ENCODE data around the gene RHOF. TPM values are rescaled to one million over a fixed set of nuclear protein-coding genes. Genes with fewer than 3 reads are reported as not detected.

The RHOF gene
- total RNA-seq, 4 donors from 2014 or later = 4.8 to 11.4 (median 9.5) TPM

DNA sequence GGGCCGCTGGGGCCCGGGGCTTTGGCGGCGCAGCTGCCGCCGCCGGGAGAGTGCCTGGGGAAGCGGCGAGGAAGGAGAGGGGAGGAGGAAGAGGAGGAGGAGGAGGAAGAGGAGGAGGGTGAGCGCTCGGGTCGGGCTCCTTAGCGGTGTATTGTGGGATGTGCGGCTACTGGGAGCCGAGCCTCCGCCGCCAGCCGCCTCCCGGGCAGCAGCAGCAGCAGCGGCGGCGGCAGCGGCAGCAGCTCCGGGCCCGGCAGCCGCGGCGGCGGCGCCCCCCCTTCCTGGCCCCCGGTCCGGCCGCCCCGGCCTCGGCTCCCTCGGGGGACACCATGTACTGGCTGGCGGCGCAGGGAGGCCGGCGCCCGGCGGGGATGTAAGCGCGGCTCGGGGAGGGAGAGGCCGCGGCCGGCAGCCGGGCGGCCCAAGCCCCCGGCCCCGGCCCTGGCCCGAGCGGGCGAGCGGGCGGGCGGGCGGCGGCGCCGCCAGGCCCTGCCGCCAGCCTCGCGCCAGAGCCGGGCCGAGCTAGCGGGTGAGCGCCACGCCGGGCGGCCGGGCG, 10.5 kb upstream of the RHOF start, which contains the start of gene SETD1B:
SETD1B (plus strand) TSS at position 149 of the 556 bp plus-strand sequence. CDS start 729 bp downstream, outside the sequence.
- ATAC-seq (ENCODE audit: low FRiP score) = no peak
- no peak for TF ChIP-seq CTCF (IDR thresholded peaks at IDR 0.05)
- DNase-seq (ENCODE audit: low spot score) = no peak

GRCh38 chr12:121802843-121803698, 9.6 kb upstream of the RHOF start:
- ATAC-seq (ENCODE audit: low FRiP score) (peak; percentile 41), DNase-seq (ENCODE audit: low spot score) (peak; percentile 78)
- no peak for TF ChIP-seq CTCF (IDR thresholded peaks at IDR 0.05)

DNA sequence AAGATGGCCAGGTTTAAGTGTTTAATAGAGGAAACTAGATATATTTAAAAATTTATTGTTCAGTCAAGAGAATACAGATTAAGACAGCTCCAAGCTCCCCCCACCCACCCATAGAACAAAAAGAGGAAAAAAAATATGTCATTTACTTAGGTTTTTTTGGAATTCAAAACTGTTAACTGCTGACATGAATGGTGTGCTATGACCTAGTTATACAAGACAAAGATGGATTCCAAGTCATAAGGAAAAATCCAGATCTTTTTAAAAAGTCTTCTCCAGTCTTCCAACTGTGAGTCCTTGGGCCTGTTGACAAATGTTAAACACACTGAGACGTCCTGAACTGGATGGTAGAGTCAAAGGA, 9.0 kb upstream of the RHOF start:
- no peak for TF ChIP-seq CTCF (IDR thresholded peaks at IDR 0.05)
- ATAC-seq (ENCODE audit: low FRiP score) = no peak
- DNase-seq (ENCODE audit: low spot score) = no peak

GRCh38 chr12:121801595-121802484, 8.4 kb upstream of the RHOF start:
- ATAC-seq (ENCODE audit: low FRiP score) (no peak), DNase-seq (ENCODE audit: low spot score) (no peak)
- TF ChIP-seq CTCF (IDR thresholded peaks at IDR 0.05) = no peak

DNA sequence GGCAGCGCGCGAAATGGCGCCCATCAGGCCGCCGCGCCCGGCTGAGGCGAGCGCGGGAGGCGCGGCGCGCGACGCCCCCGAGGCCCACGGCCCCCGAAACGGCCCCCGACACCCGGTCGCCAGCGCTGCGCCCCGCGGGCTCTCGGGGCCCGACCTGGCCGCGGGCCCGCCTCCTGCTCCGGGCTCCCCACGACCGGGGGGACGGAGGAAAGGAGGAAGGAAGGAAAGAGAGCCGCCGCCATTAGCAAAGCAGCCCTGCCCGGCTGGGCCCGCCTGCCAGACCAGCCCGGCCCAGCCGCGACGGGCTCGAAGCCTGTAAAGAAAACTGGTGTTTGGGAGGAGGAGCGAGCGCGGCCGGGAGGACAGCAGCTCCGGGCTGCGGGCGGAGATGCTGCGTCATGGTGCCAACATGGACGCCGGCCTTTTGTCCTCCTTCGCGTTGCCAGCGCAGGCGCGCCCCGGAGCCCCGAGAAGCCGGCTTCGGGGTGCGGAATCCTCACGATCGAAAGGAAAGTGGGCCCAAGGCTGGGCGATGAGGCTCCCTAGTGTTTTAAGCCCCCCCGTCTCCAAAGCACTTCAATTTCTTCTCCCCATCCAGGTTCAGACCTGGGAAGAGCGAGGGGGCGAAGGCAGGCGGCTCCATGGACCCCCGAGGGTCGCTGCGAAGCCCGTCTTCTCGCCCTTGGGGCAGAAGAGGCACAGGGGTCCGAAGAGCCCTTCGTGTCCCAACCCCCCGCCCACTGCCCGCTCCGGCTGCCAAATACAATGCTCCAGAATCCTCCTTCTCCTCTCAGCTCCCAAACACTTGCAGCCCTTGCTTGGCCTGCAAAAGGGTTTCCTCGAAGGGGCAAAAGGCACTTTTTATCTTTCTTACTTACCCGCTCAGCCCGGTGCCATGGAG, 7.5 kb upstream of the RHOF start:
- TF ChIP-seq CTCF (IDR thresholded peaks at IDR 0.05) = no peak
- no peak for ATAC-seq (ENCODE audit: low FRiP score)
- DNase-seq (ENCODE audit: low spot score) = no peak
